Measurements from ENCODE around the gene MAPK8.
"Not testable (repeated sequence)": the region's sequence is repeated elsewhere in the genome, so short reads cannot be mapped to it uniquely, and the experiment has no call there.

The MAPK8 gene

DNA sequence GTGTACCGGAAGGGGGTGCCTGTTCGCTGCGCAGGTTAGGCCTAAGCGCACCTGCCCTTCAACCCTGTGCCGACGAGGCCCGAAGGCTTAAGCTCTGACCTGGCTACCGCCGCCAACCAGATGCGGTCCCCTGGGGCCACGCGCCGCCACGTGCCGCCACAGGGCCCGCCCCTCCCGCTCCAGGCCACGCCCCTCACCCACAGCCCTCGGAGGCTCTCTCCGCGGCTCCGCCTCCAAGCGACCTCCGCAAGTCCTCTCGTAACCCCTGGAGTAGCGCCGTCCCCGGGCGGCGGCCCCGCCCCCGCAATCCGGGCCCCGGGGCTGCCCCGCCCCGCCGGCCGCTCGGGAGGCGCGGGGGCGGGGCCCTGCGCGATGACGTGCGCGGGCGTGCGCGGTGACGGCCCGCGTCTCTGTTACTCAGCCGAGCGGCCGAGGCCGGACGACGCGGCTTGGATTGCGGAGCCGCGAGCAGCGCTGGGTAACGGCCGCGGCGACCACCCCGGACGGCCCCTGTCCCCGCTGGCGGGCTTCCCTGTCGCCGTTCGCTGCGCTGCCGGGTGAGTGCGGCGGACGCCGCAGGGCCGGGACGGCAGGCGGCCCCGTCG, at the start of gene MAPK8:
MAPK8 (plus strand) TSS at position 413 of the 605 bp plus-strand sequence. CDS start 94,984 bp downstream, outside the sequence.
- DNase-seq, result peak; percentile 69

DNA sequence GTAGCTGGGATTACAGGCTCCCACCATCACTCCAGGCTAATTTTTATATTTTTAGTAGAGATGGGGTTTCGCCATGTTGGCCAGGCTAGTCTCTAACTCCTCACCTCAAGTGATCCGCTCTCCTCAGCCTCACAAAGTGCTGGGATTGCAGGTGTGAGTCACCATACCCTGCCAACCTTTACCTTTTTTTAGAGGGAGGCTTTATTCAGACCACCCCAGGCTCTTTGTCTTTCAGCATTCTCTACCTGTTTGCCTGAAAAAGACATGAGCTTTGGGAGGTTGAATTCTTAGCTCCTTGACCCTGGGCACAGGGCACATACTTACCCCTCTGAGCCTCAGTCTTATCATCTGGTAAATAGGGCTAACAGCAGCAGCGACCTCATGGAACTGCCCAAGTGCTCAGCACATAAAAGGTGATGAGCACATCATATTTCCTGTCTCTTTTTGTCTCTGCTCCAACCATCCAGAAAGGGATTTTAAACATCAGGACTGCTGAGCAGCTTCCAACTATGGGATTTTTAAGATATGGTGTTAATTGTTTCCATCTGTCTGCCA, 49.0 kb upstream of the MAPK8 start:
- no peak for DNase-seq

- no peak for DNase-seq
Measured at GRCh38 chr10:48258105-48258504, 48.4 kb upstream of the MAPK8 start.

DNA sequence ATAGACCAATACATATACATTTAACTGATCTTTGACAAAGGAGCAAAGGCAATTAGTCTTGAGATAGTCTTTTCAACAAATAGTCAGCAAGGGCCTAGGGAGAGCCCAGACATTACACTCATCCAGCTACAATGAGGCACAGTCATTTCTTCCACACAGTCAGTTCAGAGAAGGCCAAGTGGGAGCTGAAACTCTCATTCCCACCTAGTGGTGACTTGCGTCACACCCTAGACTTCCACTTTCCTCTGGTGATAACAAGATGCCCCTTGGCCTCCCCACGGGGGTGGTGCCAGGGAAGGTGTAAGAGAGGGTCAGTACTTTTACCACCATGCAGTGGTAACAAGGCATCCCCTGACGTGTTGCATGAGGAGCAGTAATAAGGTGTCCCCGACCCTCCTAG, 39.9 kb upstream of the MAPK8 start:
- DNase-seq, result no peak

GRCh38 chr10:48271047-48271730, 35.3 kb upstream of the MAPK8 start:
- DNase-seq, result no peak

GRCh38 chr10:48272682-48273081, 33.8 kb upstream of the MAPK8 start:
- DNase-seq, result no peak

- no peak for DNase-seq
Measured at GRCh38 chr10:48273741-48274140, 32.7 kb upstream of the MAPK8 start.

DNA sequence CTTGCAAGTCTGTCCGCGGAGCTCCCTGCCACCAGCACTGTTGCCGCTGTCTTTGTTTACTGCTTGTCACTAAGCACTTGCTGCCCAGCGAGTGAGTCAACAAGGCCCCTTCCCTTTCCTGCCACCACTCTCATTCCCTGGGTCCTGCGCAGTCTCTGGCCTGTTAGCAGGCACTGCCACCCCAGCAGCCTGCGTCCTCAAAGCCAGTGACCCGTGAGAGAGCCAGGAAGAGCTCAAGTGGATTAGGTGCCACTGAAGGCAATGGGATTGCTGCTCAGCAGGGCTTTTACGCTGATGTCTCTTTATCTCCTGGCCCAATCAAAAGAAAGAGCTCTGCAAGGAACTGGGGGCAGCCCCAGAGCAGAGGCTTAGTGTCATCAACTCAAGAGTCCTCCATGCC, 31.8 kb upstream of the MAPK8 start, which contains the start of gene FRMPD2:
FRMPD2 (minus strand) TSS at position 61 of the 400 bp plus-strand sequence. CDS start 129 bp downstream, outside the sequence.
- no peak for DNase-seq

- no peak for DNase-seq
Measured at GRCh38 chr10:48277093-48277492, 29.4 kb upstream of the MAPK8 start.

- DNase-seq, result no peak
Measured at GRCh38 chr10:48279081-48279751, 27.3 kb upstream of the MAPK8 start.

DNA sequence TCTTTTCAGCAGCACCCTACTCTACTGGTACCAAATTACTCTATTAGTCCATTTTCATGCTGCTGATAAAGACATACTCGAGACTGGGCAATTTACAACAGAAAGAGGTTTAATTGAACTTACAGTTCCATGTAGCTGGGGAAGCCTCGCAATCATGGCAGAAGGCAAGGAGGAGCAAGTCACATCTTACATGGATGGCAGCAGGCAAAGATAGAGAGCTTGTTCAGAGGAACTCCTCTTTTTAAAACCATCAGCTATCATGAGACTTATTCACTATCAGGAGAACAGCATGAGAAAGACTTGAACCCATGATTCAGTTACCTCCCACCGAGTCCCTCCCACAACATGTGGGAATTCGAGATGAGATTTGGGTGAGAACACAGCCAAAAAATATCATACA, 24.8 kb upstream of the MAPK8 start:
- DNase-seq, result not testable (repeated sequence)

- no peak for DNase-seq
Measured at GRCh38 chr10:48282829-48283228, 23.6 kb upstream of the MAPK8 start.

DNA sequence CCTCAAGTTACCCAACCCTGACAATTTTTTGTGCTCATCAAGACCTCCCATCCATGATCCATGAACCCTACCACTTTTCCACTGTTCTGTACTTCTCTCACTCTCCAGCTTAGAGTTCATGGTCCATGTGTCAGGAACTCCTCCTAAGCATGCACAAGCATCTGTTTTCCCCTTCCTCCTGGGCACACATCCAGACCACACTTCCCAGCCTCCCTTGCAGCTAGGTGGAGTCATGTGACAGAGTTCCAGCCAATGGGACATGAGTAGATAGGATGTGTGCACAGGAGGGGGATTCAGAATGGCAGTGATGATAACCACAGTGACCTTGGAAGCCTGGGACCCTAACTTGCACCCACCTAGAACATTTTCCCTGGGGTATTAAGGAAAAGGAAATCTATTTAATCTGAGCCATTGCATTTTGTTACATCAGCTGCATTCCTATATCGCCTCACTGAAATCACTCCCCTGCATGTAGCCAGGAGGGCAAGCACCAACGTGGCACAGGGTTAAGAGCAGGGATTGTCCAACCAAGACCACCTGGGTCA, 22.4 kb upstream of the MAPK8 start:
- no peak for DNase-seq

DNA sequence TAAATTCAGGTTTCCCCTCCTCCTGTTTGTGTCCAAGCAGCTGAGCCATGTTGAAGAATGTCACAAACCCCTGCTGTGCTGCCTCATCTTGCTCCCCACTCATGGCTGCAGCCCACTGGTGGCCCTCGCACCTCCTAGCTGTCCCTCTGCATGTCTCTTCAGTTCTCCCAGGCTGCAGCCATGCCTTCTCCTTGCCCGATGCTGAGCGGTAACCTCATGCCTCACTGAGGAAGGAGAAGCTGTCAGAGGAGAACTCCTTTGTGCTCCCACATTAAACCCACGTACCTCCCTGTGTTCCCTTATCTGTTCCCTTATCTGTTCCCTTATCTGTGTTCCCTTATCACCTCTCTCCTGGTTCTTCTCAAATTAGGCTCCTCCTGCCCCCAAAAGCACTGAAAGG, 21.7 kb upstream of the MAPK8 start:
- no peak for DNase-seq

DNA sequence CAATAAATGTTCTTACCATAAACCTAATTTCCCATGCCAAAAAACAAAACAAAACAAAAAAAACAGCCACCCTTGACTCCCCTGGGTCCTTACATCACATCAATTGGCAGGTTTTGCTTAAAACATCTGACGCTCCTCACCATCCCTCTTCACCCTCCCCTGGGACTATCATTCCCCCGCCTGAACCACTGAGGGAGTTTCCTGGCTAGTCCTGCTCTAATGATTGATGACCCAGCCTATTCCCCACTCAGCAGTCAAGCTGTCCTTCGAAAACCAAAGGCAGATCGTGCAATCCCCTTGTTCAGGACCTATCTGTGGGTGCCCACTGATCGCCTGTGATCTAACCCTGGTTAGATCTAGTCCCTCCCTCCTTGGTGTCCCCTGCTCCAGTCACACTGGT, 20.8 kb upstream of the MAPK8 start:
- no peak for DNase-seq

GRCh38 chr10:48286356-48286755, 20.1 kb upstream of the MAPK8 start:
- no peak for DNase-seq

GRCh38 chr10:48287417-48288391, 18.8 kb upstream of the MAPK8 start:
- DNase-seq, result no peak

DNA sequence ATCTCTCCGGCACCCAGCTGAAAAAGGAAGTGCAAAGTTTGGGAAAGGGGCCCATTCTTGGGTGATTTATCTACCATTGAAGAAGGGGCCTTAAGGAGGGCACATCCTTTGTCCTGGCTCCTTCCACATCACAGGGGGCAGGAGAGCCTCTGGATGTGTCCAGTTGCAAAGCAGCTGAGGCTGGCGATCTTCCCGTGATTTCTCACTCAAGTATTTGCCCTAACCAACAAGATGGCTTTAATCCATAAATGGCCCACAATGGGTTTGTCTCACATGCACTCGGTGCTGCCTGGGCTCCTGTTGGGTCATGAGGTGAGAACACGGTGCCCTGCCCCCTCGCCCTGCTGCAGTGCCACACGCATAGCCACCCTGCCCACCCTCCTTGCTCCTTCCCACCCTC, 17.8 kb upstream of the MAPK8 start:
- no peak for DNase-seq

GRCh38 chr10:48289501-48290238, 16.8 kb upstream of the MAPK8 start:
- DNase-seq, result peak; percentile 27

DNA sequence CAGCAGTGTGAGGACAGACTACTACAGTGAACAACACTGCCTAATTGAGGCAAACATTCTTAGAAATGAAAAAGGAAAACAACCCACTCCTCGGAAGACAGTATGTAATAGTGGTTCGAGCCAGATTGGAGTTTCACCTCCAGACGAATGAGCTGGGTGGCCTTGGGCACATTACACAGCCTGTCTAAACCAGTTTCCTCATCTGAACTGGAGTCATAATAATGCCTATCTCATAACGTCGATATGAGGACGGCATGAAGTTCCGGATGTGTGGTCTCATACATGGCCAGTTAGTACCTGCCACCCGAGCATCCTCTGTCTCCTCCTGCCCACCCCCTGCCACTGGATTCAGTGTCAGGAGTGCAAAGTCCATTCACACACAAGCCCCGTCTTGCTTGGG, 16.2 kb upstream of the MAPK8 start:
- DNase-seq, result no peak

GRCh38 chr10:48291190-48291589, 15.3 kb upstream of the MAPK8 start:
- no peak for DNase-seq

DNA sequence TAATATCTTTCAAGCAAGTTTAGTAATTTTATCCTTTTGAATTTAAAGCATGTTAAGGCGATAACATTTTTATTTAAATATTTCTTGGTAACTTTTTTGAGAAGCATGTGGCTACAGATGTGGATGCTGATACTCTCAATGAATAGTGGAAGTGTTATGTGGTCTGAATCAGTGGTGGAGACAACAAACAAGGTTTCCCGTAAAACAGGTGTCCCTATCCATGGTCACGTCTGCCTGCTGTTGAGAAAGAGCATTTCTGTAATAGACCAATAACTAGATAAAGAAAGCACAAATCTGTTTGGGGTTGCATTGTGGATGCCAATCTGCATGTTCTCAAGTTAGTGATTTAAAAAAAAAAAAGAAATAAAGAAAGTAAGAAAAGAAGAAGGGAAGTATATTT, 13.9 kb upstream of the MAPK8 start:
- DNase-seq, result no peak

All from NCI-H748 treated with DMSO at 0.1 percent for 48 hours (cell line).